B cell (primary cell): ENCODE measurements around the gene TCEAL3.

Experiments
- CTCF ChIP-seq: fragments of 200-600 bp; IDR thresholded peaks from one replicate; pipeline ENCODE4 v1.8.0; 2022; ENCODE audit warnings: antibody characterized with exemption, mild to moderate bottlenecking
- EZH2 ChIP-seq: IDR thresholded peaks from 2 replicates; pipeline ENCODE4 v1.6.1; 2012; ENCODE audit warnings: borderline replicate concordance, low read depth, mild to moderate bottlenecking, moderate library complexity, low read length; ENCODE audit not compliant: insufficient read depth, poor library complexity, severe bottlenecking

GRCh38 chrX:103644125-103644524 is 36.4 kb downstream of the TCEAL3 start:
- no peak for TF ChIP-seq CTCF
- no peak for TF ChIP-seq EZH2
